ENCODE data around the gene AP2S1. TPM values are rescaled to one million over a fixed set of nuclear protein-coding genes. Genes with fewer than 3 reads are reported as not detected.

AP2S1 gene
- total RNA-seq, 1 experiment from 2014 or later = 330 TPM

GRCh38 chr19:46821512-46822409 is 28.9 kb downstream of the AP2S1 start:
- no peak for ATAC-seq
- no peak overlapping the region for H3K9ac ChIP-seq (ENCODE audit: low read length)
- no peak for TF ChIP-seq EZH2phosphoT487 (IDR thresholded peaks at IDR 0.05; ENCODE audit: borderline replicate concordance, low read length)
- no peak for TF ChIP-seq CTCF (conservative IDR thresholded peaks at IDR 0.05; ENCODE audit: low read depth, low read length)
- no peak for TF ChIP-seq EZH2 (IDR thresholded peaks at IDR 0.05; ENCODE audit: low read length, unreplicated experiment)

GRCh38 chr19:46818812-46819211 is 31.8 kb downstream of the AP2S1 start:
- Histone ChIP-seq H3K4me3 (ENCODE audit: low read length) (no peak overlapping the region), H3K36me3 (ENCODE audit: low read depth, low read length) (no peaks in the 10 kb centered on the region), H3K9me3 (ENCODE audit: low read length) (no peaks in the 10 kb centered on the region), H4K20me1 (ENCODE audit: low read length) (no peaks in the 10 kb centered on the region), H3K4me1 (ENCODE audit: insufficient read depth, low read length) (no peaks in the 10 kb centered on the region), H3K27ac (ENCODE audit: low read length) (no peak overlapping the region), H3K9ac (ENCODE audit: low read length) (no peak overlapping the region), H3K9me2 (replicated peaks; ENCODE audit: low read length) (no peaks in the 10 kb centered on the region), H2AFZ (ENCODE audit: low read length) (no peak overlapping the region), H3K4me2 (ENCODE audit: low read length) (no peak overlapping the region), H3K79me2 (ENCODE audit: low read length) (no peaks in the 10 kb centered on the region), H3F3A (ENCODE audit: low read length, unreplicated experiment) (no peaks in the 10 kb centered on the region), H3K27me3 (ENCODE audit: low read length) (no peaks in the 10 kb centered on the region)
- ChIA-PET CTCF (no interaction called here), POLR2A (ENCODE audit: unreplicated experiment) (no interaction called here)
- no peak for TF ChIP-seq EZH2phosphoT487 (IDR thresholded peaks at IDR 0.05; ENCODE audit: borderline replicate concordance, low read length)
- no peak for TF ChIP-seq CTCF (conservative IDR thresholded peaks at IDR 0.05; ENCODE audit: low read depth, low read length)
- no peak for TF ChIP-seq EZH2 (IDR thresholded peaks at IDR 0.05; ENCODE audit: low read length, unreplicated experiment)
- intact Hi-C loops (cut with micrococcal nuclease) = no loop called here
- ATAC-seq = no peak
- peak; percentile 19 for DNase-seq
- BruUV-seq (replicated peaks) = no TSS peak

More at GRCh38 chr19:46821512-46822409, 28.9 kb downstream of the AP2S1 start:
- Histone ChIP-seq H3K27ac (ENCODE audit: low read length) (no peak overlapping the region), H3K9me3 (ENCODE audit: low read length) (no peaks in the 10 kb centered on the region), H3K4me2 (ENCODE audit: low read length) (no peak overlapping the region), H4K20me1 (ENCODE audit: low read length) (no peaks in the 10 kb centered on the region), H3K36me3 (ENCODE audit: low read depth, low read length) (no peaks in the 10 kb centered on the region), H3K27me3 (ENCODE audit: low read length) (no peaks in the 10 kb centered on the region), H2AFZ (ENCODE audit: low read length) (no peak overlapping the region), H3K4me3 (ENCODE audit: low read length) (no peak overlapping the region), H3K79me2 (ENCODE audit: low read length) (no peaks in the 10 kb centered on the region), H3K9me2 (replicated peaks; ENCODE audit: low read length) (no peaks in the 10 kb centered on the region), H3K4me1 (ENCODE audit: insufficient read depth, low read length) (peaks cover 14% of the 10 kb centered on the region), H3F3A (ENCODE audit: low read length, unreplicated experiment) (no peaks in the 10 kb centered on the region)
- no TSS peak for BruUV-seq (replicated peaks)
- intact Hi-C loops (cut with micrococcal nuclease) = no loop called here
- ChIA-PET POLR2A (ENCODE audit: unreplicated experiment) (no interaction called here), CTCF (no interaction called here)
- no peak for DNase-seq
